DOHH2 (cell line): Measurements from ENCODE around the gene MBOAT7.
"Not testable (repeated sequence)": the region's sequence is repeated elsewhere in the genome, so short reads cannot be mapped to it uniquely, and the experiment has no call there.

Experiments used
- CTCF ChIP-seq: fragments of 200-600 bp; sonication (generic); IDR thresholded peaks from one replicate; pipeline ENCODE4 v1.5.1; 2014; ENCODE audit warnings: antibody characterized with exemption, mild to moderate bottlenecking, low read depth, low read length; ENCODE audit not compliant: poor library complexity, severe bottlenecking
- EZH2phosphoT487 ChIP-seq: fragments of 200-600 bp; sonication (generic); IDR thresholded peaks from 2 replicates; pipeline ENCODE4 v1.6.1; 2017; ENCODE audit warnings: borderline replicate concordance, mild to moderate bottlenecking, antibody characterized with exemption, low read length, moderate library complexity, mixed read lengths

- not testable (repeated sequence) for TF ChIP-seq CTCF, EZH2phosphoT487
These were observed 33.3 kb upstream of the MBOAT7 start, which contains the start of gene LILRB3 for GRCh38 chr19:54222474-54223276.
